Non-pigmented ciliary epithelial cell (primary cell): ENCODE results near the gene TRABD2A.

Experiments
- DNase-seq: peaks from one replicate; pipeline ENCODE4 v3.0.0-alpha.2; 2010; ENCODE audit warnings: low read depth

TRABD2A gene

DNA sequence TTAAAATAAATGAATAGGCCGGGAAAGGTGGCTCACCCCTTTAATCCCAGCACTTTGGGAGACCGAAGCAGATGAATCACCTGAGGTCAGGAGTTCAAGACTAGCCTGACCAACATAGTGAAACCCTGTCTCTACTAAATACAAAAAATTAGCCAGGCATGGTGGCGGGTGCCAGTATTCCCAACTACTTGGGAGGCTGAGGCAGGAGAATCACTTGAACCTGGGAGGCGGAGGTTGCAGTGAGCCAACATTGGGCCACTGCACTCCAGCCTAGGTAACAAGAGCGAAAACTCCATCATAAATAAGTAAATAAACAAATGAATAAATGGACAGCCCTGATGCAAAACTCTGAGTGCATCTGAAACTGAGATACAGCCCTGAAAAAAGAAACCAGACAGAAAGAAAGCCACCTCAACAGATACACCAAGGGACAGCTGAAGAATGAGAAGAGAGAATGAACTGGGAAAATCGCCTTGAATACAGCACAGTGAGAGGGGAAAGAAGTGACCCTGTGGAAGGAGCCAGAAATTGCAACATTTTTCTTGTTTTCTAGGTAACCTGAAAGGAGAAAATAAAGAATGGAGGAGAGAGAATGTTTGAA is 64.4 kb downstream of the TRABD2A start:
- no peak for DNase-seq

DNA sequence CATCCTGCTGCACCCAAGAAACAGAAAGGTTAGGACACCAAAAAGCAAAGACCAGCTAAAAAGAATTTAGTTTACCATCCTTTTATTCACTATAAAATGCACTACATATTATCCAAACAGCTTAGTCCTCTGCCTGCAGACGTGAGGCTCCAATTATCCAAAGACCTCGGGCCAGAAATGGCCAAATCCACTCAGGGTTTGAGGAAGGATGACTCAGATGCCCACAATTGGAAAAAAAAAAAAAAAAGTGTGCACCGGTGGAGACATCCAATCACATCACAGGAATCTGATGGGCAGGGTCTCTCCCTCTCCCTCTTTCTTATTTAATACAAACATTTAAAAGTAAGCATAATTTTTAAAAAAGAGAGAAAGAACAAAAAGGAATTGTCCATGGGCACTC is 65.7 kb downstream of the TRABD2A start:
- DNase-seq = no peak

DNA sequence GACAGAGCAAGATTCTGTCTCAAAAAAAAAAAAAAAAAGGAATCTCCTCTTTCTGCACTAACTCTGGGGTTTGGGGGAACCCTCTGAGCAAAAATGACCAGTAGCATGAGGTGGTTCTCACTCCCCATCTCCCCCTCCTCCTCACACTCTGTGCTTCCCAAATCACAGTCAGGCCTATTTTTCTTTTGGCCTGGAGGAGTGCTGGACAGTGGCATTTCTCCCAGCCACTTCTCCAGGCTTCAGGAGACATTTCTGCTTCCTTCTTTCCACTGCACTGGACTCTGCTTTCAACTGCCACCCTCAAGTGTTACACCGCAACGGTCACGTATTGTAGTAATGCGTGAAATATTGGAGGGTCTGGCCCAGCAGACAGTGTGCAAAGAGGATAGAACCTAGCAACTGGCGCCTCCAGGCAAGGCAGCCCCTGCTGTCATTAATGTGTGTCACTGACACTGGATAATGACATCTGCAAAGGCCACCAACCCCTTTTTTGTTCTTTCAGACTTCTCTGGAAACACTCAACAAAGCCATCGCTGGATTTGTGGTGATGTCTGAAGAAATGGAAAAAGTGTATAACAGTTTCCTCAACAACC is 68.9 kb downstream of the TRABD2A start:
- no peak for DNase-seq

GRCh38 chr2:84808279-84808678 is 72.6 kb downstream of the TRABD2A start:
- DNase-seq = no peak

- peak; percentile 99 for DNase-seq
These were observed 73.8 kb downstream of the TRABD2A start for GRCh38 chr2:84807063-84807485.

- no peak for DNase-seq
These were observed 75.5 kb downstream of the TRABD2A start for GRCh38 chr2:84805250-84805958.

DNA sequence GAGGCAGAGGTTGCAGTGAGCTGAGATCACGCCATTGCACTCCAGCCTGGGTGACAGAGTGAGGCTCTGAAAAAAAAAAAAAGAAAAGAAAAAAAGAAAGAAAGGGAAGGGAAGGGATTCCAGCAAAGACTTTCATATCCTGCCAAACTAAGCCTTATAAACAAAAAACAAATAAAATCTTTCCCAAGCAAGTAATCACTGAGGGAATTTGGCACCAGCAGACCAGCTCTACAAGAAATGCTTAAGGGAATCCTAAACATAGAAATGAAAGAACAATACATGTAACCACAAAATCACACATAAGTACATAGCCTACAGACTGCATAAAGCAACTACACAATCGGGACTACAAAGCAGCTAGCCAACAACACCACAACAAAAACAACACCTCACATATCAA is 79.1 kb downstream of the TRABD2A start:
- no peak for DNase-seq

- no peak for DNase-seq
These were observed 80.6 kb downstream of the TRABD2A start for GRCh38 chr2:84800194-84800805.

DNA sequence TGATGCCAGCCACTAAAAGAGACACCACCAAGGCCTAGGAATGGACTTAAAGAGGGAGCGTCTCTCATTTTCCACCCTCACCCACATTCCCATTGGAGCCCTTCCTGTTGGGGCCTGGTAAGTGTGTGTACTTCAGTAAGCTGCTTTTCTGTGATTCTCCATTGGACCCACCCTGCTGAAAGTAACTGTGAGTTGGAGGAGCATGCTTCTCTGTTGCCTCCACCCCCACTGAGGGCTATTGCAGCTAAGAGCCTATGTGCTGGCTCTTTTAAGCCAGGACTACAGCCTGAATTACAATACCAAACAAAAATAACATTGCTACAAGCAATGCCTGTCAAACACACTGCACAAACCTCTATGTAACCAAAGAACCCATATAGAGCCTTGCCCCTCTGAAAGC is 81.1 kb downstream of the TRABD2A start:
- no peak for DNase-seq

DNA sequence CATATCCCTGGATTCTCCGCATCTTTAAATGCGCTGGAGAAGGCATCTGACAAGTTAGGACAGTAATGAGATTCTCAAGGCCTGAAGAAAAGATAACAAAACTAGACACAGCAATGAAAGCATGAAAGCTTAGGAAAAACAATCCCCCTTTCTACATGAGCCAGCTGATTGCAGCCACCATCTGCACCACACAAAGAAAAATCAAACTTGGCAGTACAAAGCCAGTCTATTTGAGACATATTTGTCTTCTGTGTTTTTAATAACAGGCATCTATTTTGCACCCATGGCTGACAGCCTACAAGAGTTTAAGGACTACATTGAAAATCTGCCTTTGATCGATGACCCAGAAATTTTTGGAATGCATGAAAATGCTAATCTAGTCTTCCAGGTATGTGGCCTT is 83.6 kb downstream of the TRABD2A start:
- DNase-seq = no peak

GRCh38 chr2:84796798-84797197 is 84.1 kb downstream of the TRABD2A start:
- no peak for DNase-seq

- no peak for DNase-seq
These were observed 87.2 kb downstream of the TRABD2A start for GRCh38 chr2:84793641-84794040.

- DNase-seq = no peak
These were observed 87.9 kb downstream of the TRABD2A start for GRCh38 chr2:84792856-84793522.

DNA sequence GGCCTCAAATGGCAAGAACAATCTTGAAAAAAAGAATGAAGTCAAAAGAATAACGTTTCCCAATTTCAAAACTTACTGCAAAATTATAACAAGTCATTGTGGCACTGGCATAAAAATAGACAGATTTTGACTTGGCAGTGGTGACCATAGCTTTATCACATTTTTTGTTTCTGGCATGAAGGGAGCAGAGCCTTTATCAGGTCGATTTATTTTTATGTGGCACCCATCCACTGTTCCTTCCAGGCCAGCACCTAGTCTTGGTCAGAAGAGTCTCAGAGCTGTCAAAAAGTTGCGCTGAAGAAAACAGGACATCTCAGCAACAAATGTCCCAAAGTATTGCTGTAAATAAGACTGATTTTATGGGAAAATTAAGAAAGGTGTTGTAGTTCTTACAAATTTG is 92.4 kb downstream of the TRABD2A start:
- no peak for DNase-seq

GRCh38 chr2:84788027-84788426 is 92.9 kb downstream of the TRABD2A start:
- no peak for DNase-seq

GRCh38 chr2:84786601-84787000 is 94.3 kb downstream of the TRABD2A start:
- DNase-seq = no peak

DNA sequence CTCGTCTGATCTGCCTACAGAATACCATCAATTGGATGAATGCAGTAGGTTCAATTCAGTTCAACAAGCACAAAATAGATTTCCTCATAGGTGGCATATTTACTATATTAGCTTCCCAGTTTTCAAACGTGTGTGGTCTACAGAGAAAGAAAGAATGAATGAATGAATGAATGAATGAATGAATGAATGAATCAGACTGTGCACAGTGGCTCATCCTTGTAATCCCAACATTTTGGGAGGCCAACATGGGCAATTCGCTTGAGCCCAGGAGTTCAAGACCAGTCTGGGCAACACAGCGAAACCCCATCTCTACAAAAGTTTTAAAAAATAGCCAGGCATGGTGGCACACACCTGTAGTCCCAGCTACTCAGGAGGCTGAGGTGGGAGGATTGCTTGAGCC is 94.9 kb downstream of the TRABD2A start:
- DNase-seq = no peak

GRCh38 chr2:84782717-84783442 is 98.0 kb downstream of the TRABD2A start:
- no peak for DNase-seq

DNA sequence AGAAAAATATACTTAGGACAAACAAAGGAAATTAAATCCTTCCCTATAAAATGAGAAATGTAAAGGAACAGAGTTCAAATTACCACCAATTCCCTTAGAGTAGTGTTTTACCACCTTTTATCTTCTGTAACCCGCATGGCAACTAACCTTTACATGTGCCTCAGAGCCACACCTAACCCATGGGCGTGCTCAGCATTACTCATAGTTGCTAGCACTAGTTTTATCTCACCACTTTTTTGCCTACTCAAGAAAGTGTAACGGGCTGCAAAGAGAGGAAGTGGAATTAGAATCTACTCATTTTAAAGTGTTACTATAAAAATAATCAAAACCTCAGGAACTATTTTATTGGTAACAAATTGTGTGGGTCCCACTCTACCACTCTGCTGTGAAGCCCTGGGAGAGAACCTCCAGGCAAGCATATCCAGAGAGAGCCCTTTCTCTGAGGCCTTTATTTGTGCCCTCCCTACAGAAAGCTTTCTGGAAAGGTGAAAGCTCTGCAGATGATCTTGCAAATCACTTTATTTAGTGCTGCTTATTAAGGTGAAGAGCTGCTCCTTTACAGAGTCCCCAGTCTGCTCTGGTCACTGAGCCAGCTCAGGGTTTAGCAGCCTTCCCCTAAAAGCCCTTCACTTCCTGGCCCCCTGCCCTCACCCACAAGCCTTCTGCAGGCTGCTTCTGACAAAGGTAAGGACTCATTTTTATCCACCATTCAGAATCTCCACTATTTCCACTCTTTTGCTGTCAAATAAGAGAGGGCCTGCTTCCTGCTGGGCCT is 98.8 kb downstream of the TRABD2A start:
- DNase-seq = no peak

- no peak for DNase-seq
These were observed 101.1 kb downstream of the TRABD2A start for GRCh38 chr2:84779781-84780180.
